Suppressor macrophage treated with lipopolysaccharide for 1 hour (primary cell): Measurements from ENCODE around the gene KDM2A.
A peak's percentile ranks its signal among the peaks of the same experiment; 100 is the strongest.

ENCODE experiments used
- DNase-seq, 3 donors: peaks; one replicate each; pipeline ENCODE4 v3.0.0-alpha.2; 2020 to 2022

Gene KDM2A

GRCh38 chr11:67262731-67263675, 143.9 kb downstream of the KDM2A start:
- peak; percentile 86 to 89 (median 87) for DNase-seq

DNA sequence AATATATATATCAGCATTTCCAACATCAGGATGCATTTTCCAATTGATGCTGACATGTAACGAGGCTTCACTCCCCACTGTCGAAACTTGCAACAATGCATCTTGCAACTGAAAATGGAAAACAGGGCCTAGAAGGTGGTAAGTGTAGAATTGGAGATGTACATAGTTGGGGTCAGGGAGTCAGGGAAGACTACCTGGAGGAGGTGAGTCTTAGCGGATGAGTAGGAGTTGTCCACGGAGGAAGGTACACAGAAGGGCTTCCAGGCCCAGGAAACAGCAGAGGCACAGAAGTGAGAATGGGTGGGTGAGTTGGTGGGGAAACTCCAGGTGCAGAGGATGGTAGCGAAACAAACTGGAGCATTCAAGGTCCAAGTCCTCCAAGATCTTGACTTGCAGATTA, 145.2 kb downstream of the KDM2A start:
- DNase-seq = no peak

- peak; percentile 38 to 58 (median 46) for DNase-seq
Measured at GRCh38 chr11:67264877-67265632, 146.0 kb downstream of the KDM2A start.

DNA sequence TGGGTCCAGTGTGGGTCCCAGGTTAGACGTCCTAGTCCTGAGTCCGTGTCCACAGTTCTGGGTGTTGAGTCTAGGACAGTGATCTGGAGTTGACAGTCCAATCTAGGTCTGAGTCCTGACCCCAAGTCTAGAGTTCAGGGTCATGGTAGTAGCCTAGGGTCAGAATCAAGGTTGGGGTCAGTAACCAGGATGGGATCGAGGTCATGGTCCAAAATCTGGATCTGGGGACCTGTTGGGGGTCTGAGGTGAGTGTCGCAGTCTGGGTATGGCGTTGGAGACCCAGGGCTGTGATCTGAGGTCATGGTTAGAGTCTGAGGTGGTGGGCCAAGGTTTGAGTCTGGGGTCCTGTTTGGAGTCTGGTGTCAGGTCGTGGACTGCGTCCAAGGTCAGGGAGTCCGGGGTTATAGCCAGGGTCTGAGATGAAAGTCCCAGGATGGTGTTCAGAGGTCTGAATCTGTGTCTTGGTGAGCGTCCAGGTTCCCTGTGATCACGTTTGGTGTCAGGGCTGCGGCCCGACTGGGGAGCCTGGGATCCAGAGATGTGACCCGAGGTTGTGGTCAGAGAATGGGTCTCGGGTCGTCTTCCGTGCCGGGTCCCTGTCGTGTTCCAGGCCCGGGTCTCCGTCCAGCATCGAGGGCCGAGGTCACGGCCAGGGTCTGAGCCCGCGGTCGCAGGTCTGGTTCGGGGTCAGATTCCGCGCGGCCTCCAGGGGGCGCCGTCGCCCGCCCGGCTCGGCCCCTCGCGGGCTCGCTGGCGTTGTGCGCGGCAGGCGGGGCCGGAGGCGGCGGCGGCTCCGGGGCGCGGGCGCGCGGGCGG, 146.8 kb downstream of the KDM2A start:
- DNase-seq = peak; percentile 80 to 95 (median 90)

DNA sequence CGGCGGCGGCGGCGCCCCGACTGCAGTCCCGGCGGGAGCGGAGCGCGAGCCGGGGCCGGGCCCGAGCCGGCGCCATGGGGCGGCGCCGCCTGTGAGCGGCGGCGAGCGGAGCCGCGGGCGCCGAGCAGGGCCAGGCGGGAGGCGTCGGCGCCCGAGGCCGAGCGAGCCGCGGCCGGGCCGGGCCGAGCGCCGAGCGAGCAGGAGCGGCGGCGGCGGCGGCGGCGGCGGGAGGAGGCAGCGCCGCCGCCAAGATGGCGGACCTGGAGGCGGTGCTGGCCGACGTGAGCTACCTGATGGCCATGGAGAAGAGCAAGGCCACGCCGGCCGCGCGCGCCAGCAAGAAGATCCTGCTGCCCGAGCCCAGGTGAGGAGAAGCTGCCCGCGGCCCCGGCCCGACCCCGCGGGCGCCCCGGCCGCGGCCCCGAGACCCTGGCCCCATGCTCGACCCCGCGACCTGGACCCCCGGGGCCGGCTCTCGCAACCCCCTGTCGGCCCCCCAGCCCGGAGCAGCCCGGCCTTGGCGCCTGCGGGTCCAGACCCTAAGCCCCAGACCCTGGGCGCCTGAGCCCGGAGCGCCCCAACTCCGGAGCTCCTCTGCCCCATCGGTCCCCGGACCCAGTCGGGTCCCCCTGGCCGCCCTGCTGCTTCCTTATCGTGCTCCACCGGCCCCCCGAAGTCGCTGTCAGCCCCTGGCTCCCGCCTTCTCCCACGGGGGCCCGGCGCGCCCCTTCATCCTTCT, 147.6 kb downstream of the KDM2A start, which contains the start of gene GRK2:
Gene GRK2, plus strand, starts transcription at position 25 of the 739 bp plus-strand sequence. Its CDS starts 227 bp downstream, at position 252.
- DNase-seq = peak; percentile 64 to 87 (median 73)

DNA sequence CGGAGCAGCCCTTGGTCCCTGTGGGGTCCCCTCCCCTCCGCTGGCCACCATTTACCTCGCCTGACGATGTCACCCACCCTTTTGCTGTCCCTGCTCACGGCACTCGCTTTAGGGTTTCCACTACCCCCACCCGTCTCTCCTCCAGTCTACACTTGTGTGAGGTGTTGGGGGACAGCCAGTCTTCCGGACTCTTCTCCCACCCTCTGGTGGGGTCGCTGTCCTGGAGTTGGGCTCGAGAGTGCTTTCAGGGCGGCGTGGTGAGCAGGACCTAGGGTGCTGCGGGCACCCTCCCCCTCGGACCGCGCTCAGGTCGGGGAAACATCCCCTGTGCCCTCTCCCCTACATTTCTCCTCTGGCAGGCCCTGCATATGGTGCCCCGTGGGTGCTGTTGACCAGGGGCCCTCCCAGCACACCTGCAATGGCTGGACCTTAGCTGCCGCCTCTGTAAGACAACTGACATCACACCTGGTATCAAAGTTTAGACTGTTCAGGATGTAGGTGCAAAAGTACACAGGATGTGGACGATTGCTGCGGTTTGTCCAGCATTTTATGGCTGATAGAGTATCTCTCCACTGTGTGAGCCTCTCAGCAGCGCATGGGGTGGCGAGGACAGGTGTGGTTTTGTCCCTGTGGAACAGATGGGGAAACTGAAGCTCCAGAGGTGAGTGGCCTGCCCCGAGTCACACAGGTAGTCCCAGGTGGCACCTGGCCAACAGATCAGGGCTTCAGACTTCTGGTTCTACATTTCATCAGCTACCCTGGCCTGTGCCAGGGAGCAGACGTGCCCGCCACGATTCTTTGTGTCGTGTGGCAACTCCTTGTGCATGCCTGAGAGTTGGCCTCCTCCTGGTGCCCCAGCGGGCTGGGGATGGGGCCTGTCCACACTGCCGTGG, 148.4 kb downstream of the KDM2A start:
- no peak for DNase-seq

DNA sequence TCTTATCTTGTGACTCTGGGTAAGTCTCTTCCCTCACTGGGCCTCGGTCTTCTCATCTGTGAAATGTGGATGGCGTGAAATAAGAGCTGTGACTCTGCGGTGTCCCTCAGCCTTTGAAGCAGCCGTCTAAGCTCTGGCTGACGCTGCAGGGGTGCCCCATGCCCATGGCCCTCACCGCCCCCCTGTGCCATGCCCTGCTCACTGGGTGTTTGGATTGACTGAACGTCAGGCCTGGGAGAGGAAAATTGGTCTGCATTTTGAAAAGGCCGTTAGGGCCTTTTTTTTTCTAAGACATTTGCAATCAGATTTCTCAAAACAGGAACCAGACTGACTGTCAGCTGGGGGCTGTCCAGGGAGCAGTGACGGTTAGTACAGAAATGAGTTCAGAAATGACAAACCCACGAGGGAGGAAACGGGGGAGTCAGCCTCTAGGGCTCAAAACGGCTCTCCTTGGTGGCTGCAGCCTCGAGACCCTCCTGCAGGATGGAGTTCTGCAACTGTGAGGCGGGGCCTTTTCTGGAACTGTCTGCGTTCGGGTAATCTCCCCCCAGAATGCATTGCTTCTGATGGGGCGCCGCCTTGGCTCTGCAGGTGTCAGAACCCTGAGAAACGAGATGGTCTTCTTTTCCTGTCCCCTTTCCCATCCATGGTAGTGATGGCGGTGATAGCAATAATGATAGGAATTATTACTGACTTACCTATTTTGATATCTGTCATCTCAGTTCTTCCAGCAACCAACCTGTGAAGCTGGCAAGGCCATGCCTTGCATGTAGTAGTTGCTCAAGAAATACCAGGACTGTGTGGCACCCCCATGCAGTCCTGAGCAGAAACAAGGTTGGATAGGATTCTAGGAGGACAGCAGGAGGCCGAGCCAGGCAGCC, 149.3 kb downstream of the KDM2A start:
- DNase-seq = peak; percentile 88 to 94 (median 91)

DNA sequence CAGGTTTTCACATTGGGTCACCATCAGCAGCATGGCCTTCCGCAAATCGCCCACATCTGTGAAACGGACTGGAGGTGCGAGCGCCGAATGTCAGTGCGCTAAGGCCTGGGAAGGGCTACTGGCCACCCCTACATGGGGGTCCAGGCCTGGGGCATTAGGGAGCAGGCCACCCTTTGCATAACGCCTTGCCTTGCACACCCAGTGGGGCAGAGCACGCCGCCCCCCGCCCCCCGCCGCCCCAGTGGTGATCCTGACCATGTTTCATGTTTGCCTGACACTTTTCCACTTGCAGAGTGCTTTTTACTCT, 149.9 kb downstream of the KDM2A start:
- DNase-seq = no peak

GRCh38 chr11:67269401-67270255, 150.6 kb downstream of the KDM2A start:
- DNase-seq = peak; percentile 66 to 82 (median 79)

- peak; percentile 39 to 60 (median 47) for DNase-seq
Measured at GRCh38 chr11:67270256-67271204, 151.5 kb downstream of the KDM2A start.

DNA sequence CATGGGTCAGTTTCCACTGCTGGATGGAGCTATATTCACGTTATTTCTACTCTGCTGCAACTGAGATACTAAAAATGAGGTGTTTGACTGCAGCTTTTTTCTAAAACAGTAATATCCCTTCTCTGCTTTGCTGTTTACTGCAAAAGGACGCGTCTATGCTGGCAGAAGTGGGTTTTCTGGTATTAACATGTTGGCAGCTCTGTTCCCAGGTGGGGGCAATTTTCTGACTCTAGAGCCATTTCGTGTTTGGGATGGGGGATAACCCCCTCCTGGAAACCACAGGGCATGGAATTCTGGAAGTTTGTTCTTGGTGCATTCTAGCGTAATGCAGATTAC, 152.1 kb downstream of the KDM2A start:
- no peak for DNase-seq

GRCh38 chr11:67271541-67272284, 152.7 kb downstream of the KDM2A start:
- peak; percentile 74 to 83 (median 79) for DNase-seq

DNA sequence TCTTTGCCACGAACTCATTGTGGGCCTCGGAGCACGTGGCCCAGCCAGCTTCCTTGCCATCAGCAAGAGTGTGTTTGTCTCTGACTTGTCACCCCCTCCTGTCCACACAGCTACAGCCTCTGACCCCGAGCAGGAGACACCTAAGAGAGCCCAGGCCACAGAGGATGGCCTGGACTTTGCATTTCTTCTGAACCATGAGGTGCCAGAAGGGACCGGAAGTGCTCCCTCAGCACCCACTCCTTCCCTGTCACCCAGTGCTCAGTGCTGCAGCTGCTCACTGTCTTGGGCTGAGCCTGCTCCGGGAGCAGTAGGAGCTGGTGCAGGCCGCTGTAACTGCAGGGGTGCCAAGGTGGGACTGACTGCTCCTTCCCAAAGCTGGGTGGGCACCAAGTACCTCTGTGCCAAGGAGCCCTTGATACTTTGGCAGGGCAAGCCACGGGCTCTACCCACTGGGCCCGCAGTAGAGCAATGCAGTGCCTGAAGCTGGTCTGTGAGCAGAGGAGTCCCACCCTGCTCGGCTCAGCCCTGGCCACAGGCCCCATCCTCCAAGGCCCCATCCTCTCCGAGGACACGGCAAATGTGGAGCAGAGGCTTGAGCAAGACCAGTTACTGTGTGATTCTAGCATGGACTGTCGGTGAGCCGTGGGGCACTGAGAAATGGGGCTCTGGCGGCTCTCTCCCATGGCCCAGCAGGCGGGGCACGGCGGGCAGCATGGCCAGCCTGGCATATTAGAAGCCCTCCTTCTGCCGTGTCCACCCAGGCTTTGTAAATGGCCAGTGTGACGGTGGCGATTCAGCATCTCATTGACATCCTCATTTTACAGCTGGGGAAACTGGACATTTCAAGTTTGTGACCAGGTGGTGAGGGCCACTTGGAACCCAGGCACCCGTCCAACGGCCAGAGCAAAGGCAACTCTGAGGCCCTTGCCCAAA, 153.5 kb downstream of the KDM2A start:
- peak; percentile 51 to 64 (median 63) for DNase-seq

GRCh38 chr11:67273260-67273990, 154.4 kb downstream of the KDM2A start:
- DNase-seq = peak in 1 of 3 donors; percentile 46
